T-helper 1 cell treated with Interleukin-12 subunit alpha and Interleukin-12 subunit beta and Interleukin-4 antibody, amounts not matched to agents 30 μg/mL and 1 μg/mL, for 36 hours (primary cell): ENCODE results near the gene RALB.
"Not testable (repeated sequence)": the region's sequence is repeated elsewhere in the genome, so short reads cannot be mapped to it uniquely, and the experiment has no call there.

ENCODE experiments used
- H3K27ac Mint-ChIP-seq: one replicate; pipeline ENCODE4 v1.8.0; 2021; ENCODE audit warnings: mild to moderate bottlenecking, mixed read lengths
- H3K27me3 Mint-ChIP-seq: one replicate; pipeline ENCODE4 v1.8.0; 2021; ENCODE audit warnings: low read depth, mixed read lengths
- H3K36me3 Mint-ChIP-seq: one replicate; pipeline ENCODE4 v1.8.0; 2021; ENCODE audit warnings: low read depth, mixed read lengths
- H3K4me1 Mint-ChIP-seq: one replicate; pipeline ENCODE4 v1.8.0; 2021; ENCODE audit warnings: low read depth, mixed read lengths
- H3K4me3 Mint-ChIP-seq: one replicate; pipeline ENCODE4 v1.8.0; 2021; ENCODE audit warnings: mild to moderate bottlenecking, moderate library complexity, mixed read lengths
- H3K9me3 Mint-ChIP-seq: one replicate; pipeline ENCODE4 v1.8.0; 2021; ENCODE audit warnings: mixed read lengths

RALB gene

GRCh38 chr2:120313695-120314615 lies 61.3 kb downstream of the RALB start:
- Mint-ChIP-seq H3K4me1 (peaks cover 36% of the 10 kb centered on the region), H3K27me3 (peaks cover 2% of the 10 kb centered on the region), H3K27ac (peak overlapping the region; percentile 67), H3K9me3 (no peaks in the 10 kb centered on the region), H3K4me3 (peak overlapping the region; percentile 66), H3K36me3 (peaks cover 2% of the 10 kb centered on the region)

GRCh38 chr2:120314690-120315366 lies 62.2 kb downstream of the RALB start:
- Mint-ChIP-seq H3K4me1 (peaks cover 36% of the 10 kb centered on the region), H3K36me3 (peaks cover 2% of the 10 kb centered on the region), H3K27ac (peak overlapping the region; percentile 67), H3K4me3 (peak overlapping the region; percentile 31), H3K9me3 (no peaks in the 10 kb centered on the region), H3K27me3 (peaks cover 5% of the 10 kb centered on the region)

GRCh38 chr2:120315367-120316033 lies 62.8 kb downstream of the RALB start:
- Mint-ChIP-seq H3K27me3 (peaks cover 5% of the 10 kb centered on the region), H3K4me1 (peaks cover 32% of the 10 kb centered on the region), H3K27ac (no peak overlapping the region), H3K4me3 (no peak overlapping the region), H3K9me3 (no peaks in the 10 kb centered on the region), H3K36me3 (peaks cover 2% of the 10 kb centered on the region)

- Mint-ChIP-seq H3K4me1 (peaks cover 27% of the 10 kb centered on the region), H3K27ac (no peak overlapping the region), H3K4me3 (no peak overlapping the region), H3K36me3 (peaks cover 2% of the 10 kb centered on the region), H3K9me3 (no peaks in the 10 kb centered on the region), H3K27me3 (peaks cover 5% of the 10 kb centered on the region)
Observed at GRCh38 chr2:120316071-120316470, 63.4 kb downstream of the RALB start.

GRCh38 chr2:120316528-120317179 lies 64.0 kb downstream of the RALB start:
- peaks cover 2% of the 10 kb centered on the region for H3K36me3 Mint-ChIP-seq
- no peaks in the 10 kb centered on the region for H3K9me3 Mint-ChIP-seq
- H3K4me3 Mint-ChIP-seq = no peak overlapping the region
- H3K4me1 Mint-ChIP-seq = peaks cover 27% of the 10 kb centered on the region
- no peak overlapping the region for H3K27ac Mint-ChIP-seq
- peaks cover 5% of the 10 kb centered on the region for H3K27me3 Mint-ChIP-seq

GRCh38 chr2:120317180-120317533 lies 64.5 kb downstream of the RALB start:
- Mint-ChIP-seq H3K27ac (no peak overlapping the region), H3K4me3 (no peak overlapping the region), H3K4me1 (peaks cover 27% of the 10 kb centered on the region), H3K36me3 (no peaks in the 10 kb centered on the region), H3K9me3 (no peaks in the 10 kb centered on the region), H3K27me3 (peaks cover 5% of the 10 kb centered on the region)

- no peaks in the 10 kb centered on the region for H3K9me3 Mint-ChIP-seq
- no peak overlapping the region for H3K4me3 Mint-ChIP-seq
- H3K27me3 Mint-ChIP-seq = peaks cover 6% of the 10 kb centered on the region
Observed at GRCh38 chr2:120317916-120318315, 65.3 kb downstream of the RALB start.

GRCh38 chr2:120318626-120319025 lies 66.0 kb downstream of the RALB start:
- Mint-ChIP-seq H3K4me3 (no peak overlapping the region), H3K9me3 (no peaks in the 10 kb centered on the region), H3K36me3 (no peaks in the 10 kb centered on the region), H3K27ac (no peak overlapping the region), H3K27me3 (peaks cover 9% of the 10 kb centered on the region), H3K4me1 (peaks cover 13% of the 10 kb centered on the region)

More at GRCh38 chr2:120317916-120318315, 65.3 kb downstream of the RALB start:
- no peaks in the 10 kb centered on the region for H3K36me3 Mint-ChIP-seq
- peaks cover 20% of the 10 kb centered on the region for H3K4me1 Mint-ChIP-seq
- no peak overlapping the region for H3K27ac Mint-ChIP-seq

GRCh38 chr2:120319123-120319522 lies 66.5 kb downstream of the RALB start:
- H3K4me3 Mint-ChIP-seq = no peak overlapping the region
- no peak overlapping the region for H3K27ac Mint-ChIP-seq
- no peaks in the 10 kb centered on the region for H3K9me3 Mint-ChIP-seq
- H3K27me3 Mint-ChIP-seq = peaks cover 9% of the 10 kb centered on the region
- no peaks in the 10 kb centered on the region for H3K36me3 Mint-ChIP-seq
- peaks cover 10% of the 10 kb centered on the region for H3K4me1 Mint-ChIP-seq

- Mint-ChIP-seq H3K4me3 (no peak overlapping the region), H3K4me1 (peaks cover 4% of the 10 kb centered on the region)
Observed at GRCh38 chr2:120319686-120320317, 67.2 kb downstream of the RALB start.

GRCh38 chr2:120320318-120320851 lies 67.7 kb downstream of the RALB start:
- Mint-ChIP-seq H3K9me3 (no peaks in the 10 kb centered on the region), H3K4me1 (no peaks in the 10 kb centered on the region), H3K27me3 (peaks cover 9% of the 10 kb centered on the region), H3K4me3 (no peak overlapping the region), H3K27ac (no peak overlapping the region), H3K36me3 (no peaks in the 10 kb centered on the region)

More at GRCh38 chr2:120319686-120320317, 67.2 kb downstream of the RALB start:
- H3K9me3 Mint-ChIP-seq = no peaks in the 10 kb centered on the region
- H3K36me3 Mint-ChIP-seq = no peaks in the 10 kb centered on the region
- H3K27ac Mint-ChIP-seq = no peak overlapping the region
- peaks cover 9% of the 10 kb centered on the region for H3K27me3 Mint-ChIP-seq

GRCh38 chr2:120320887-120321556 lies 68.4 kb downstream of the RALB start:
- not testable (repeated sequence) for H3K9me3 Mint-ChIP-seq, H3K4me1 Mint-ChIP-seq, H3K36me3 Mint-ChIP-seq, H3K27me3 Mint-ChIP-seq, H3K27ac Mint-ChIP-seq, H3K4me3 Mint-ChIP-seq

GRCh38 chr2:120321721-120322284 lies 69.2 kb downstream of the RALB start:
- Mint-ChIP-seq H3K9me3 (no peaks in the 10 kb centered on the region), H3K27ac (no peak overlapping the region), H3K4me3 (no peak overlapping the region), H3K36me3 (no peaks in the 10 kb centered on the region), H3K4me1 (no peaks in the 10 kb centered on the region), H3K27me3 (peaks cover 9% of the 10 kb centered on the region)
